Smooth muscle cell (in vitro differentiated cells): Measurements from ENCODE around the gene CD151. TPM values are rescaled to one million over a fixed set of nuclear protein-coding genes. Genes with fewer than 3 reads are reported as not detected.

Experiments used
- DNase-seq: peaks from one replicate; lab custom pipeline; 2025; ENCODE audit not compliant: unreplicated experiment; lab: John Stamatoyannopoulos, UW
- H2AFZ ChIP-seq: fragments of 200-600 bp; sonication (generic); 2 replicates; pipeline ENCODE4 v1.6.0; 2016; ENCODE audit warnings: antibody characterized with exemption, low read depth, mild to moderate bottlenecking
- H3F3A ChIP-seq: fragments of 200-600 bp; sonication (generic); 2 replicates; pipeline ENCODE4 v1.6.0; 2017; ENCODE audit warnings: antibody characterized with exemption, low read depth
- H3K27ac ChIP-seq: fragments of 200-600 bp; sonication (generic); 2 replicates; pipeline ENCODE4 v1.5.1; 2016; ENCODE audit warnings: low read depth, mild to moderate bottlenecking
- H3K27me3 ChIP-seq: fragments of 200-600 bp; sonication (generic); 2 replicates; pipeline ENCODE4 v1.6.1; 2016; ENCODE audit warnings: low read depth, mild to moderate bottlenecking
- H3K36me3 ChIP-seq: fragments of 200-600 bp; sonication (generic); 2 replicates; pipeline ENCODE4 v1.5.1; 2016; ENCODE audit warnings: low read depth
- H3K4me1 ChIP-seq: fragments of 200-600 bp; sonication (generic); 2 replicates; pipeline ENCODE4 v1.5.1; 2016; ENCODE audit warnings: low read depth
- H3K4me2 ChIP-seq: fragments of 200-600 bp; sonication (generic); 2 replicates; pipeline ENCODE4 v1.6.0; 2016; ENCODE audit warnings: mild to moderate bottlenecking
- H3K4me3 ChIP-seq: fragments of 200-600 bp; sonication (generic); 2 replicates; pipeline ENCODE4 v1.5.1; 2016; ENCODE audit warnings: mild to moderate bottlenecking
- H3K79me2 ChIP-seq: fragments of 200-600 bp; sonication (generic); 2 replicates; pipeline ENCODE4 v1.6.0; 2016; ENCODE audit warnings: low read depth, mild to moderate bottlenecking
- H3K9ac ChIP-seq: fragments of 200-600 bp; sonication (generic); 2 replicates; pipeline ENCODE4 v1.6.0; 2016; ENCODE audit warnings: low read depth
- H3K9me3 ChIP-seq: fragments of 200-600 bp; sonication (generic); replicated peaks from 2 replicates; pipeline ENCODE4 v1.5.1; 2016; ENCODE audit warnings: low read depth
- H4K20me1 ChIP-seq: fragments of 200-600 bp; sonication (generic); 2 replicates; pipeline ENCODE4 v1.6.0; 2016; ENCODE audit warnings: low read depth
- CTCF ChIP-seq: fragments of 200-600 bp; sonication (generic); IDR thresholded peaks from 2 replicates; pipeline ENCODE4 v1.5.1; 2017; ENCODE audit warnings: borderline replicate concordance, mild to moderate bottlenecking, antibody characterized with exemption; ENCODE audit not compliant: insufficient read depth, poor library complexity, severe bottlenecking
- WGBS: methylation state at CpG from one replicate; pipeline ENCODE4 v1.1.7; 2016; ENCODE audit warnings: low lambda C conversion rate; 5-methylcytosine and 5-hydroxymethylcytosine counted together
- polyA plus RNA-seq: library from polyadenylated mRNA; unstranded; fragments of >200 nt; fragmentation: Nextera tagmentation; extraction: Ambion mirVana; gene quantifications from 2 replicates; pipeline ENCODE4 v1.2.1, GENCODE V29; 2016
- total RNA-seq: library from RNA; depleted of rRNA; stranded (reverse); fragments of >200 nt; gene quantifications from 2 replicates; pipeline ENCODE4 v1.2.3, GENCODE V29; 2014

The CD151 gene
- total and polyA plus RNA-seq, 2 experiments from 2014 or later = 256 to 391 TPM

DNA sequence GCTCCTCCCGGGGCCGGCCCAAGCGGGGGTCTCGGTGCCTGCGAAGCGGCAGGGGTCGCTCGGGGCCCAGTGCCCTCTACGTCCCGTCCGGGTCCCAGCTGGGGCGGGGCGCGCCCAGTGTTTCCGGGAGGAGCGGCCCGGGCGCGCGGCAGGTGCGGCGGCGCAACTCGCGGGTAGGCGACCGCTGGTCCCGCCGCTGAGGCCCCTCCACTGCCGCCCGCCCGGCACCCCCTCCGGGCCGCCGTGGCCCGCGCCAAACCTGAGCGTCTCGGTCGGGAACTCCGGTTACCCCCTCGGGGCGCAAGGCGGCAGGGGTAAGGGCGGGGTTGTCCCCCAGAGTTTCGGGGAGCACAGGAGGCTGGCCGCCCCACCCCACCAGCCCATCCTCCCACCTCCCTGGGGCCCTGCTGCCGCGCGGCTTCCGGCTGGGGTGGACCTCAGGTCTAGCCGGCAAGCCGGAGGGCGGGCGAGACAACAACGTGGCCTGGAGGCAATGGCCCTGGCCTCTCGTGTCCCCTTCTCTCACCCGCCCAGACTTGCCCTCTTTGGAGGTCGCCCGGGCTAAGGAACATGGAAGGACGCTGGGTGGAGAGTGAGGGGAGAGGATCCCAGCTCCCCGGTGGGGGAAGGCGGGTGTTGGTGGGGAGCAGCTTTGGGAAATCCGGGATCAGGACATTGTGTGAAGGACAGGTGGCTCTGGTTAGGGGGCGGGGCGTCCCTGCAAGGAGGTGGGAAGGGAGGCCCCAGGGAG is 5.4 kb upstream of the CD151 start:
- Histone ChIP-seq H3K36me3 (no peaks in the 10 kb centered on the region), H3K4me1 (peaks cover 40% of the 10 kb centered on the region), H4K20me1 (peaks cover 43% of the 10 kb centered on the region), H3K27ac (no peak overlapping the region), H3K4me3 (peak overlapping the region; percentile 48), H3K9me3 (no peaks in the 10 kb centered on the region), H3K4me2 (peak overlapping the region; percentile 83), H3K9ac (no peak overlapping the region), H3K27me3 (peaks cover 65% of the 10 kb centered on the region), H3F3A (peaks cover 6% of the 10 kb centered on the region), H3K79me2 (no peaks in the 10 kb centered on the region), H2AFZ (no peak overlapping the region)
- 7% methylated on average over 49 of the region's 66 CpGs for WGBS
- TF ChIP-seq CTCF = no peak
- no peak for DNase-seq

DNA sequence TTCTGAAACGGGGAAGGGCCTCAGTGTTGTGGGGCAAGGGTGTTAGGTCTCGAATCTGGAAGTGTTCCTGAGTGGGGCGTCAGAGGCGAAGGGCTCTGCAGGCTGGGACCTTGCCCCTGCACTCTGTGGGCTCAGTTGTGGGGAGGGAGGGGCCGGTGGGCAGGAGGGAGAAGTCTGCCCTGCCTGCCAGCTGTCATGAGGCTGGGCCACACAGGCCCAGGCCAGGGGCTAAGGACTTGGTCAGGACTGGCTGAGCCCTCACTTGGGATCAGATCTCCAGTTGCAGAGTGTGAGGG is 4.9 kb upstream of the CD151 start, which contains the start of gene CRACR2B:
Gene CRACR2B (plus strand): TSS at position 23 of the 296 bp plus-strand sequence. CDS start 689 bp downstream, outside the sequence.
- TF ChIP-seq CTCF = no peak
- Histone ChIP-seq H3K9me3 (no peaks in the 10 kb centered on the region), H3K27ac (no peak within 1 kb of the TSS), H3K4me2 (peak within 1 kb of the TSS; percentile 83), H3K4me1 (peaks cover 42% of the 10 kb centered on the region), H3K79me2 (no peaks in the 10 kb centered on the region), H3K36me3 (no peaks in the 10 kb centered on the region), H4K20me1 (peaks cover 40% of the 10 kb centered on the region), H3K27me3 (peaks cover 65% of the 10 kb centered on the region), H3K4me3 (peak within 1 kb of the TSS; percentile 48), H2AFZ (no peak within 1 kb of the TSS), H3F3A (peaks cover 6% of the 10 kb centered on the region), H3K9ac (no peak within 1 kb of the TSS)
- DNase-seq = no peak
- 64% methylated on average over 5 of the region's 5 CpGs for WGBS

DNA sequence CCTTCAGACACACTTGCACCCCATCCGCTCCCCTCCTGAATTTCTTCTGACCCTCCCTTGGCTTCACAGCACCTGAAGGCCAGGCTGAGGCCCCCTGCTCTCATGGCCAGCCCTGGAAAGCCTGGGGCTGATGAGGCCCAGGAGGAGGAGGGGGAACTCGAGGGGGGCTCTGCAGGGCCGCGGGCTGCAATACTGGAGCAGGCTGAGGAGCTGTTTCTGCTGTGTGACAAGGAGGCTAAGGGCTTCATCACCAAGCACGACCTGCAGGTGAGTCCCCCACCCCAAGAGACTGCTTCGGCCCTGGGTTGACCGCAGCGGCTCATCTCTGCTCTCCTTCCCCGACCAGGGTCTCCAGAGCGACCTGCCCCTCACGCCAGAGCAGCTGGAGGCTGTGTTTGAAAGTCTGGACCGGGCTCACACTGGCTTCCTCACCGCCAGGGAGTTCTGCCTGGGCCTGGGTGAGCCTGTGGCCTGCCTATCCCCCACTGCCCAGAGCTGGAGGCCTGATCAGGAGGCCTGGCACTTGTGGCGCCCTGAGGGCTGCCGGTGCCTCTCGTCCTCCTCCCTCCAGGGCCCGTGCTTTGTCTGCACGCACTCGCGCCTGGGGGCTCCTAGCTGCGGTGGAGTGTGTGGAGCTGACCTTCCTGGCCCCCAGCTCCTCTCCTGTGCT is 4.1 kb upstream of the CD151 start:
- H3K4me3 ChIP-seq = no peak overlapping the region
- no peak overlapping the region for H3K27ac ChIP-seq
- no peak overlapping the region for H2AFZ ChIP-seq
- TF ChIP-seq CTCF = no peak
- H3K36me3 ChIP-seq = no peaks in the 10 kb centered on the region
- H4K20me1 ChIP-seq = peaks cover 35% of the 10 kb centered on the region
- H3F3A ChIP-seq = peaks cover 6% of the 10 kb centered on the region
- 64% methylated on average over 21 of the region's 21 CpGs for WGBS
- no peak overlapping the region for H3K9ac ChIP-seq
- no peaks in the 10 kb centered on the region for H3K9me3 ChIP-seq
- peaks cover 65% of the 10 kb centered on the region for H3K27me3 ChIP-seq
- H3K79me2 ChIP-seq = peaks cover 5% of the 10 kb centered on the region
- peaks cover 42% of the 10 kb centered on the region for H3K4me1 ChIP-seq
- DNase-seq = no peak
- H3K4me2 ChIP-seq = peak overlapping the region; percentile 85
